ENCODE measurements around the gene EYA2.
"Not testable (repeated sequence)": the region's sequence is repeated elsewhere in the genome, so short reads cannot be mapped to it uniquely, and the experiment has no call there.

EYA2 gene

GRCh38 chr20:46932439-46932838 lies 37.8 kb downstream of the EYA2 start:
- H3K9me3 Mint-ChIP-seq; H3K27me3 Mint-ChIP-seq; H3K4me1 Mint-ChIP-seq; DNase-seq; H3K27ac Mint-ChIP-seq; H3K36me3 Mint-ChIP-seq (ENCODE audit: low read depth); H3K4me3 Mint-ChIP-seq; ATAC-seq: not testable (repeated sequence)

GRCh38 chr20:46933150-46933549 lies 38.5 kb downstream of the EYA2 start:
- H3K27ac Mint-ChIP-seq = no peak overlapping the region
- H3K36me3 Mint-ChIP-seq (ENCODE audit: low read depth) = no peaks in the 10 kb centered on the region
- H3K9me3 Mint-ChIP-seq = no peaks in the 10 kb centered on the region
- H3K4me3 Mint-ChIP-seq = no peak overlapping the region
- DNase-seq = no peak
- H3K4me1 Mint-ChIP-seq = no peaks in the 10 kb centered on the region
- peaks cover 8% of the 10 kb centered on the region for H3K27me3 Mint-ChIP-seq
- ATAC-seq = no peak

- Mint-ChIP-seq H3K36me3 (ENCODE audit: low read depth) (no peaks in the 10 kb centered on the region), H3K27me3 (peaks cover 8% of the 10 kb centered on the region), H3K4me1 (no peaks in the 10 kb centered on the region), H3K9me3 (no peaks in the 10 kb centered on the region), H3K27ac (no peak overlapping the region), H3K4me3 (no peak overlapping the region)
- ATAC-seq (no peak), DNase-seq (no peak)
Observed at GRCh38 chr20:46934746-46935287, 40.2 kb downstream of the EYA2 start.

GRCh38 chr20:46935394-46936017 lies 40.9 kb downstream of the EYA2 start:
- Mint-ChIP-seq H3K27me3 (peaks cover 5% of the 10 kb centered on the region), H3K4me3 (no peak overlapping the region), H3K9me3 (no peaks in the 10 kb centered on the region), H3K4me1 (no peaks in the 10 kb centered on the region), H3K27ac (no peak overlapping the region), H3K36me3 (ENCODE audit: low read depth) (no peaks in the 10 kb centered on the region)
- ATAC-seq (no peak), DNase-seq (no peak)

GRCh38 chr20:46936415-46937156 lies 41.9 kb downstream of the EYA2 start:
- no peak overlapping the region for H3K4me3 Mint-ChIP-seq
- no peaks in the 10 kb centered on the region for H3K4me1 Mint-ChIP-seq
- H3K9me3 Mint-ChIP-seq = no peaks in the 10 kb centered on the region
- H3K36me3 Mint-ChIP-seq (ENCODE audit: low read depth) = no peaks in the 10 kb centered on the region
- H3K27ac Mint-ChIP-seq = no peak overlapping the region
- DNase-seq = no peak
- ATAC-seq = no peak
- peaks cover 2% of the 10 kb centered on the region for H3K27me3 Mint-ChIP-seq

GRCh38 chr20:46937157-46937523 lies 42.5 kb downstream of the EYA2 start:
- Mint-ChIP-seq H3K4me3 (no peak overlapping the region), H3K36me3 (ENCODE audit: low read depth) (no peaks in the 10 kb centered on the region), H3K27me3 (peaks cover 3% of the 10 kb centered on the region), H3K27ac (no peak overlapping the region), H3K9me3 (no peaks in the 10 kb centered on the region), H3K4me1 (no peaks in the 10 kb centered on the region)
- DNase-seq (no peak), ATAC-seq (no peak)

- DNase-seq = no peak
- H3K27me3 Mint-ChIP-seq = peaks cover 2% of the 10 kb centered on the region
- no peak overlapping the region for H3K4me3 Mint-ChIP-seq
- no peaks in the 10 kb centered on the region for H3K36me3 Mint-ChIP-seq (ENCODE audit: low read depth)
- no peak for ATAC-seq
- no peak overlapping the region for H3K27ac Mint-ChIP-seq
- no peaks in the 10 kb centered on the region for H3K4me1 Mint-ChIP-seq
- no peaks in the 10 kb centered on the region for H3K9me3 Mint-ChIP-seq
Observed at GRCh38 chr20:46937533-46938226, 43.0 kb downstream of the EYA2 start.

- Mint-ChIP-seq H3K27ac (no peak overlapping the region), H3K36me3 (ENCODE audit: low read depth) (no peaks in the 10 kb centered on the region), H3K9me3 (no peaks in the 10 kb centered on the region), H3K27me3 (peaks cover 2% of the 10 kb centered on the region), H3K4me1 (no peaks in the 10 kb centered on the region), H3K4me3 (no peak overlapping the region)
- no peak for DNase-seq
- ATAC-seq = no peak
Observed at GRCh38 chr20:46938434-46938833, 43.8 kb downstream of the EYA2 start.

GRCh38 chr20:46939031-46939965 lies 44.7 kb downstream of the EYA2 start:
- ATAC-seq (no peak), DNase-seq (no peak)
- H3K4me3 Mint-ChIP-seq = no peak overlapping the region
- H3K9me3 Mint-ChIP-seq = no peaks in the 10 kb centered on the region
- H3K27me3 Mint-ChIP-seq = peaks cover 2% of the 10 kb centered on the region
- no peak overlapping the region for H3K27ac Mint-ChIP-seq
- H3K36me3 Mint-ChIP-seq (ENCODE audit: low read depth) = no peaks in the 10 kb centered on the region
- H3K4me1 Mint-ChIP-seq = no peaks in the 10 kb centered on the region

GRCh38 chr20:46940616-46941015 lies 46.0 kb downstream of the EYA2 start:
- Mint-ChIP-seq H3K27me3 (peaks cover 2% of the 10 kb centered on the region), H3K9me3 (no peaks in the 10 kb centered on the region), H3K27ac (no peak overlapping the region), H3K4me3 (no peak overlapping the region), H3K4me1 (no peaks in the 10 kb centered on the region), H3K36me3 (ENCODE audit: low read depth) (no peaks in the 10 kb centered on the region)
- ATAC-seq (no peak), DNase-seq (no peak)

GRCh38 chr20:46941404-46941803 lies 46.8 kb downstream of the EYA2 start:
- Mint-ChIP-seq H3K9me3 (no peaks in the 10 kb centered on the region), H3K4me3 (no peak overlapping the region), H3K27ac (no peak overlapping the region), H3K4me1 (no peaks in the 10 kb centered on the region), H3K36me3 (ENCODE audit: low read depth) (no peaks in the 10 kb centered on the region), H3K27me3 (peaks cover 2% of the 10 kb centered on the region)
- DNase-seq = no peak
- no peak for ATAC-seq

- no peaks in the 10 kb centered on the region for H3K36me3 Mint-ChIP-seq (ENCODE audit: low read depth)
- ATAC-seq (no peak), DNase-seq (no peak)
- H3K27me3 Mint-ChIP-seq = peaks cover 2% of the 10 kb centered on the region
- H3K4me3 Mint-ChIP-seq = no peak overlapping the region
- H3K9me3 Mint-ChIP-seq = no peaks in the 10 kb centered on the region
- H3K4me1 Mint-ChIP-seq = no peaks in the 10 kb centered on the region
- no peak overlapping the region for H3K27ac Mint-ChIP-seq
Observed at GRCh38 chr20:46943861-46944591, 49.4 kb downstream of the EYA2 start.

- H3K4me3 Mint-ChIP-seq = no peak overlapping the region
- H3K27me3 Mint-ChIP-seq = peaks cover 2% of the 10 kb centered on the region
- H3K9me3 Mint-ChIP-seq = no peaks in the 10 kb centered on the region
- no peak for ATAC-seq
- no peaks in the 10 kb centered on the region for H3K36me3 Mint-ChIP-seq (ENCODE audit: low read depth)
- no peaks in the 10 kb centered on the region for H3K4me1 Mint-ChIP-seq
- DNase-seq = no peak
- H3K27ac Mint-ChIP-seq = no peak overlapping the region
Observed at GRCh38 chr20:46945465-46945864, 50.8 kb downstream of the EYA2 start.

GRCh38 chr20:46946181-46946624 lies 51.6 kb downstream of the EYA2 start:
- Mint-ChIP-seq H3K27me3 (peaks cover 2% of the 10 kb centered on the region), H3K4me3 (no peak overlapping the region), H3K4me1 (peaks cover 3% of the 10 kb centered on the region), H3K27ac (no peak overlapping the region), H3K36me3 (ENCODE audit: low read depth) (no peaks in the 10 kb centered on the region), H3K9me3 (no peaks in the 10 kb centered on the region)
- DNase-seq (no peak), ATAC-seq (no peak)
